Natural killer cell (primary cell): Measurements from ENCODE around the gene ITGAV. TPM values are rescaled to one million over a fixed set of nuclear protein-coding genes. Genes with fewer than 3 reads are reported as not detected.

Experiments
- ATAC-seq, 3 donors: fragments of 150-1000 bp in 2 of 3; fragments of 200-7000 bp in 1 of 3; cut with Tn5 transposase; 1 replicate in 1 of 3; 2 replicates in 2 of 3; pipeline ENCODE4 v1.10.0; 2021; ENCODE audit warnings: mild to moderate bottlenecking in 2 of 3, moderate library complexity in 2 of 3
- DNase-seq, 2 donors: peaks; one replicate each; pipeline versions ENCODE4 v3.0.0 to v3.0.0-alpha.2; 2013 to 2021; ENCODE audit warnings: mixed read lengths in 1 of 2
- H3K27ac ChIP-seq: one replicate; pipeline ENCODE4 v1.5.1; 2013; ENCODE audit warnings: mild to moderate bottlenecking, low read length
- H3K27me3 ChIP-seq: one replicate; pipeline ENCODE4 v1.6.1; 2013; ENCODE audit warnings: low read length; ENCODE audit not compliant: control insufficient read depth, insufficient read depth
- H3K36me3 ChIP-seq: one replicate; pipeline ENCODE4 v1.6.1; 2013; ENCODE audit warnings: low read length; ENCODE audit not compliant: control insufficient read depth, insufficient read depth
- H3K4me1 ChIP-seq: one replicate; pipeline ENCODE4 v1.6.1; 2013; ENCODE audit warnings: low read length; ENCODE audit not compliant: control insufficient read depth, insufficient read depth
- H3K4me3 ChIP-seq: one replicate; pipeline ENCODE4 v1.5.1; 2013; ENCODE audit warnings: low read length
- H3K9me3 ChIP-seq: one replicate; pipeline ENCODE4 v1.6.1; 2013; ENCODE audit warnings: low read length; ENCODE audit not compliant: control insufficient read depth, insufficient read depth
- H3K27ac Mint-ChIP-seq, 2 donors: one replicate each; pipeline ENCODE4 v1.8.0; 2022; ENCODE audit warnings: mild to moderate bottlenecking in 2 of 2, mixed read lengths in 2 of 2, moderate library complexity in 1 of 2
- H3K27me3 Mint-ChIP-seq, 2 donors: one replicate each; pipeline ENCODE4 v1.8.0; 2022; ENCODE audit warnings: low read depth in 2 of 2, mixed read lengths in 2 of 2
- H3K36me3 Mint-ChIP-seq: one replicate; pipeline ENCODE4 v1.8.0; 2022; ENCODE audit warnings: mixed read lengths
- H3K4me1 Mint-ChIP-seq, 2 donors: one replicate each; pipeline ENCODE4 v1.8.0; 2022; ENCODE audit warnings: mixed read lengths in 2 of 2
- H3K4me3 Mint-ChIP-seq: one replicate; pipeline ENCODE4 v1.8.0; 2022; ENCODE audit warnings: mild to moderate bottlenecking, moderate library complexity, mixed read lengths
- H3K9me3 Mint-ChIP-seq, 2 donors: one replicate each; pipeline ENCODE4 v1.8.0; 2022; ENCODE audit warnings: mixed read lengths in 2 of 2
- WGBS: methylation state at CpG from one replicate; pipeline ENCODE4 v1.1.7; 2013; ENCODE audit warnings: missing lambda C conversion rate; ENCODE audit not compliant: insufficient coverage; 5-methylcytosine and 5-hydroxymethylcytosine counted together
- intact Hi-C: fragments of 100-400 bp; cut with micrococcal nuclease; formaldehyde crosslinking; loops from one replicate; pipeline ENCODE4 v1.14.2; 2022
- total RNA-seq, 4 donors: library from RNA; stranded (reverse); fragments of 120-200 nt in 1 of 4; gene quantifications; one replicate each; pipeline versions ENCODE4 v1.2.3 to v1.2.4, GENCODE V29; 2013 to 2022
- TF ChIP-seq, protein P1 (sequence below): fragments of 200-600 bp; IDR thresholded peaks from one replicate; pipeline ENCODE4 v1.8.0; 2022; ENCODE audit warnings: antibody characterized with exemption

The ITGAV gene
- total RNA-seq, 3 donors from 2014 or later (not counting 1 experiment from before 2014, with no cell fraction given), result 10.7 to 14.7 (median 12.0) TPM

DNA sequence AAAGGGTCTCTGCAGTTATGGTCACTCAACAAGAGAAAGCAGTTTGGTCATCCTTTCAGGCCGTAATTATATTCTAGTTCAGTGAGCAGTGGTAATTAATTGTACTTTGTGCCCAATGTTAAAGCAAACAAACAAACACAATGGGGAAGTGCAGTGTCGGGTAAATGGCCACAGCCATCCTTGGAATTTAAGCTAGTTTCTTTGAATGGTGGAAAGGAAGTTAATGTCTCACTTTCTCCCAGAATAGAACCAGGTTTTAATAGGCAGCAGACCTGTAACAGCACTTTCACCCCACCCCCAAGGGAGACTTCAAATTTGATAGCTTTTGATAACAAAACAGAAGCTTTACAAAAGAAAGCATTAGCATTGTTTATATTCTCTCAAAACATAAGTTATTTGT, 20.0 kb upstream of the ITGAV start:
- TF ChIP-seq, protein P1, sequence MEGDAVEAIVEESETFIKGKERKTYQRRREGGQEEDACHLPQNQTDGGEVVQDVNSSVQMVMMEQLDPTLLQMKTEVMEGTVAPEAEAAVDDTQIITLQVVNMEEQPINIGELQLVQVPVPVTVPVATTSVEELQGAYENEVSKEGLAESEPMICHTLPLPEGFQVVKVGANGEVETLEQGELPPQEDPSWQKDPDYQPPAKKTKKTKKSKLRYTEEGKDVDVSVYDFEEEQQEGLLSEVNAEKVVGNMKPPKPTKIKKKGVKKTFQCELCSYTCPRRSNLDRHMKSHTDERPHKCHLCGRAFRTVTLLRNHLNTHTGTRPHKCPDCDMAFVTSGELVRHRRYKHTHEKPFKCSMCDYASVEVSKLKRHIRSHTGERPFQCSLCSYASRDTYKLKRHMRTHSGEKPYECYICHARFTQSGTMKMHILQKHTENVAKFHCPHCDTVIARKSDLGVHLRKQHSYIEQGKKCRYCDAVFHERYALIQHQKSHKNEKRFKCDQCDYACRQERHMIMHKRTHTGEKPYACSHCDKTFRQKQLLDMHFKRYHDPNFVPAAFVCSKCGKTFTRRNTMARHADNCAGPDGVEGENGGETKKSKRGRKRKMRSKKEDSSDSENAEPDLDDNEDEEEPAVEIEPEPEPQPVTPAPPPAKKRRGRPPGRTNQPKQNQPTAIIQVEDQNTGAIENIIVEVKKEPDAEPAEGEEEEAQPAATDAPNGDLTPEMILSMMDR, result no peak
- DNase-seq (no peak), ATAC-seq (no peak)
- no peaks in the 10 kb centered on the region for H3K36me3 Mint-ChIP-seq
- H3K27me3 Mint-ChIP-seq, result peaks cover 9 to 11% of the 10 kb centered on the region in 2 donors
- Histone ChIP-seq H3K9me3 (no peaks in the 10 kb centered on the region), H3K36me3 (no peaks in the 10 kb centered on the region), H3K27me3 (no peaks in the 10 kb centered on the region), H3K4me3 (no peak overlapping the region), H3K27ac (no peak overlapping the region), H3K4me1 (no peaks in the 10 kb centered on the region)
- H3K9me3 Mint-ChIP-seq, result no peaks in the 10 kb centered on the region
- intact Hi-C loops, result no loop called here
- no peak overlapping the region for H3K27ac Mint-ChIP-seq
- no peaks in the 10 kb centered on the region for H3K4me1 Mint-ChIP-seq
- no peak overlapping the region for H3K4me3 Mint-ChIP-seq
- 91% methylated on average over 1 of the region's 2 CpGs for WGBS

- Mint-ChIP-seq H3K36me3 (no peaks in the 10 kb centered on the region), H3K27me3 (peaks cover 2 to 9% of the 10 kb centered on the region in 2 donors), H3K9me3 (no peaks in the 10 kb centered on the region), H3K27ac (no peak overlapping the region), H3K4me3 (no peak overlapping the region), H3K4me1 (no peaks in the 10 kb centered on the region)
- no peaks in the 10 kb centered on the region for H3K4me1 ChIP-seq
- ATAC-seq (no peak), DNase-seq (no peak)
- 90% methylated on average over 2 of the region's 5 CpGs for WGBS
- H3K36me3 ChIP-seq, result no peaks in the 10 kb centered on the region
- TF ChIP-seq, protein P1, result no peak
- H3K4me3 ChIP-seq, result no peak overlapping the region
- H3K27ac ChIP-seq, result no peak overlapping the region
- H3K27me3 ChIP-seq, result no peaks in the 10 kb centered on the region
- intact Hi-C loops, result no loop called here
- H3K9me3 ChIP-seq, result no peaks in the 10 kb centered on the region
These were observed 19.3 kb upstream of the ITGAV start for GRCh38 chr2:186570604-186571003.

- no peaks in the 10 kb centered on the region for H3K4me1 ChIP-seq
- 95% methylated on average over 5 of the region's 5 CpGs for WGBS
- H3K36me3 Mint-ChIP-seq, result no peaks in the 10 kb centered on the region
These were observed 17.2 kb upstream of the ITGAV start for GRCh38 chr2:186572705-186573104.

GRCh38 chr2:186573531-186573930, 16.3 kb upstream of the ITGAV start:
- Mint-ChIP-seq H3K4me3 (no peak overlapping the region), H3K4me1 (no peaks in the 10 kb centered on the region), H3K36me3 (no peaks in the 10 kb centered on the region), H3K27me3 (no peaks in the 10 kb centered on the region), H3K27ac (no peak overlapping the region), H3K9me3 (no peaks in the 10 kb centered on the region)
- no peak for ATAC-seq
- no peaks in the 10 kb centered on the region for H3K4me1 ChIP-seq
- no peak overlapping the region for H3K4me3 ChIP-seq
- no peaks in the 10 kb centered on the region for H3K9me3 ChIP-seq
- H3K36me3 ChIP-seq, result no peaks in the 10 kb centered on the region
- no peak for DNase-seq
- TF ChIP-seq, protein P1, result no peak
- WGBS, result 100% methylated on average over 1 of the region's 3 CpGs
- no peaks in the 10 kb centered on the region for H3K27me3 ChIP-seq
- H3K27ac ChIP-seq, result no peak overlapping the region
- intact Hi-C loops, result no loop called here

More at GRCh38 chr2:186572705-186573104, 17.2 kb upstream of the ITGAV start:
- intact Hi-C loops, result no loop called here
- Histone ChIP-seq H3K4me3 (no peak overlapping the region), H3K27me3 (no peaks in the 10 kb centered on the region), H3K27ac (no peak overlapping the region), H3K9me3 (no peaks in the 10 kb centered on the region), H3K36me3 (no peaks in the 10 kb centered on the region)
- Mint-ChIP-seq H3K27me3 (peaks cover 0 to 4% of the 10 kb centered on the region in 2 donors), H3K4me3 (no peak overlapping the region), H3K4me1 (no peaks in the 10 kb centered on the region), H3K9me3 (no peaks in the 10 kb centered on the region), H3K27ac (no peak overlapping the region)
- ATAC-seq (no peak), DNase-seq (no peak)
- TF ChIP-seq, protein P1, result no peak
